NCI-H1694 treated with DMSO at 0.1 percent for 48 hours (cell line): ENCODE results near the gene TAF4.
"Not testable (repeated sequence)": the region's sequence is repeated elsewhere in the genome, so short reads cannot be mapped to it uniquely, and the experiment has no call there.

Experiments used
- DNase-seq: peaks from one replicate; lab custom pipeline; 2025; lab: John Stamatoyannopoulos, UW

Gene TAF4

DNA sequence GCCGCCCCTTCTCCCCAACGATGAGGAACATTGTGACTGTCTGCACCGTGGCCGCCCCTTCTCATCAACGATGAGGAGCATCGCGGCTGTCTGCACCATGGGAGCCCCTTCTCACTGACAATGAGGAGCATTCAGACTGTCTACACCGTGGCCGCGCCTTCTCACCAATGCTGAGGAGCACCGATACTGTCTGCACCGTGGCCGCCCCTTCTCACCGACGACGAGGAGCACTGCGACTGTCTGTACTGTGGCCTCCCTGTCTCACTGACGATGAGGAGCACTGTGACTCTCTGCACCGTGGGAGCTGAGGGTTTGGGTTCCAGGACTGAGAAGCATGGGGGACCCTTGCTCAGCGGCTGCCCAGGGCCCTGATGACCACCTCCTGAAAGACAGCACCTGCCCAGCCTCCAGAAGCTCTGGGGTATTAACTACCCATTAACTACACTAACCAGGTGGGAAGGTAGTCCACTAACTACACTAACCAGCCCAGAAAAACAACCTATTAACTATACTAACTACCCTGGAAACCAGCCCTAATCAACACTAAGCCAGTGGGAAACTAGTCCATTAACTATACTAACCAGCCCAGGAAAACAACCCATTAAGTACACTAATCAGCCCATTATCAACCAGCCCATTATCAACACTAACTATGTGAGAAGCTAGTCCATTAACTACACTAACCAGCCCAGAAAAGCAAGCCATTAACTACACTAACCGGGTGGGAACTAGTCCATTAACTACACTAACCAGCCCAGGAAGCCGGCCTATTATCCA lies 116.9 kb downstream of the TAF4 start:
- no peak for DNase-seq

DNA sequence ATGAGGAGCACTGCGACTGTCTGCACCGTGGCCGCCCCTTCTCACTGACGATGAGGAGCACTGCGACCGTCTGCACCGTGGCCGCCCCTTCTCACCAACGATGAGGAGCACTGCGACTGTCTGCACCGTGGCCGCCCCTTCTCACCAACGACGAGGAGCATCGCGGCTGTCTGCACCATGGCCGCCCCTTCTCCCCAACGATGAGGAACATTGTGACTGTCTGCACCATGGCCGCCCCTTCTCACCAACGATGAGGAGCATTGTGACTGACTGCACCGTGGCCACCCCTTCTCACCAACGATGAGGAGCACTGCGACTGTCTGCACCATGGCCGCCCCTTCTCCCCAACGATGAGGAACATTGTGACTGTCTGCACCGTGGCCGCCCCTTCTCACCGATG lies 117.6 kb downstream of the TAF4 start:
- DNase-seq, result not testable (repeated sequence)

DNA sequence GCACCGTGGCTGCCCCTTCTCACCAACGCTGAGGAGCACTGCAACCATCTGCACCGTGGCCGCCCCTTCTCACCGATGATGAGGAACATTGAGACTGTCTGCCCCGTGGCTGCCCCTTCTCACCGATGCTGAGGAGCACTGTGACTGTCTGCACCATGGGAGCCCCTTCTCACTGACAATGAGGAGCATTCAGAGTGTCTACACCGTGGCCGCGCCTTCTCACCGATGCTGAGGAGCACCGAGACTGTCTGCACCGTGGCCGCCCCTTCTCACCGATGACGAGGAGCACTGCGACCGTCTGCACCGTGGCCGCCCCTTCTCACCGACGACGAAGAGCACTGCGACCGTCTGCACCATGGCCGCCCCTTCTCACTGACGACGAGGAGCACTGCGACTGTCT lies 120.2 kb downstream of the TAF4 start:
- not testable (repeated sequence) for DNase-seq

DNA sequence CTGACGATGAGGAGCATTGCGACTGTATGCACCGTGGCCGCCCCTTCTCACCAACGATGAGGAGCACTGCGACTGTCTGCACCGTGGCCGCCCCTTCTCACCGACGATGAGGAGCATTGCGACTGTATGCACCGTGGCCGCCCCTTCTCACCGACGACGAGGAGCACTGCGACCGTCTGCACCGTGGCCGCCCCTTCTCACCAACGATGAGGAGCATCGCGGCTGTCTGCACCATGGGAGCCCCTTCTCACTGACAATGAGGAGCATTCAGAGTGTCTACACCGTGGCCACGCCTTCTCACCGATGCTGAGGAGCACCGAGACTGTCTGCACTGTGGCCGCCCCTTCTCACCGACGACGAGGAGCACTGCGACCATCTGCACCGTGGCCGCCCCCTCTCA lies 120.7 kb downstream of the TAF4 start:
- DNase-seq, result not testable (repeated sequence)

DNA sequence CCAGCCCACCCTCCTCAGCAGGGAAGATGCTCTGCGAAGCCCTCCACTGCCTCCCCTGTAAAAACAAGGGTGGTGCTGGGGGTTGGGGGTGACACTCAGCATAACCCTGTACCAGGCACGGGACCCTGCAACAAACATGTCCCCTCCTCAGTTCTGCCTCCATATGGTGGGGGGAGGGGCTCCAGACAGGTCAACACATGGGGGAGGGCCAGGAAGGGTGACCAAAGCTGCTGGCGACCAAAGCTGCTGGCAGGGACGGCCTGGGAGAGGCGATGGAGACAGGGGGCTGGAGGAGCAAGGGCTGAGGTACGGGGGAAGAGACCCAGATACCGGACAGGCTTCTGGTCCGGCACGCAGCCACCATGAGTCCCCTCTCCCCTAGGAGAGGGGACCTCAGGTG lies 123.2 kb downstream of the TAF4 start:
- DNase-seq, result no peak

DNA sequence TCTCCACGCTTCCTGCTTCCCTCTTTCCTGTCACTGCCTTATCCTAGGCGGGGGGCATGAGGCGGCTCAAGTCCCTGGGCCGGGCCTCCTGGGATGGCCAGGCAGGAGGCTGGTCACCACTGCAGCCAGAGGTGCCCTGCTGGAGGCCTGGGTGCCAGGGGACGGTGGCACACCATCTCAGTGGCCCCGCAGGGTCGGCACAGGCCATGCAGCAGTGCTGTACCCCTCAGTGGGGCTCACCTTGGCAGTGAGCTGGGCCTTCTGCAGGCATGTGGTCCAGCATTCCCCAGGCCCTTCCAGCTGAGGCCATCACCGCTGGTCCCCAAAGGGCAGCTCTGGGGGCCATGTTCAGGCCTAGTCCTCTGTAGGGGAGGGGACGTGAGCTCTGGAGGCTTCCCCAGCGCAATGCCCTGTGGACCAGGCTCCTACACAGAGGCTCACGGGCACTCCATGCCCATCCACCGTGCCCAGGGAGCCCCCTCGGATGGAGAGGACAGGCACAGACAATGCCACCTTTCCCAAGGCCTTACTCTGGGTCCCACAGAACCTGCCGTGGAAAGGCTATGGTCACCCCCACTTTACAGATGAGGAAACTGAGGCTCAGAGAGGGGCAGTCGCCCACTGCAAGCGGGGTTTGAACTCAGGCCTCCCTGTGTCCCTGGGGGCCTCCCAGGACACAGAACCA lies 123.8 kb downstream of the TAF4 start:
- no peak for DNase-seq

DNA sequence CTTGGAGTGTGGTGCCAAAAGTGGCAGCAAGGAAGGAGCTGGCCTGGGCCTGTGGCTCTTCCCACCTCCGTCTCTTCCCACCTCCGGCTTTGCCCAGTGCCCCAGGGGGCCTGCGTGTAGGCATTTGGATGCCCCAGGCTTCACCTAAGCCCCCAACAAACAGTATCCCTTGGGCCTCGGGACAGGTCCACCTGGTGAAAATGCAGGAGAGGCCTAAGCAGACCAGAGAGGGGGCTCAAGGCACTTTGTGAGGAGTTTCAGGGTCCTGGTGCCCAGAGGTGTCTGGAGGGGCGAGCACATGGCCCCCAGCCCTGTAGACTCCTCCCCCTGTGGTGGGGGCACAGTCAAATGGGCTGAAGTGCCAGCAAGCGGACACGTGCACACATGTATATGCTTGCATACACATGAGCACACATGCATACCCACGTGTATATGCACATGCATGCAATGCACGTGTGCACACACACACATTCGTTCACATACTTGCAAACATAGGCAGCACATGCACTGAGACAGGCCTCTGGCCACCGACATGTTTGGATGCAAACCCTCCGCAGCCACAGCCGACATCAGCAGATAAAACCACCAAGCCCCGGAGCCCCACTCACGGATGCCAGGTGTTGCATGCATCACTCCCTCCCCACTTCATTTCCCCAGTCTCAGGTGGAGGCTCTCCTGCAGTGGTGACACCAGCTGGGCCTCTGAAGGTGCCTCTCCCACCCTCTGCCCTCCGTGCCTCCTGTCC lies 124.5 kb downstream of the TAF4 start:
- DNase-seq, result no peak

DNA sequence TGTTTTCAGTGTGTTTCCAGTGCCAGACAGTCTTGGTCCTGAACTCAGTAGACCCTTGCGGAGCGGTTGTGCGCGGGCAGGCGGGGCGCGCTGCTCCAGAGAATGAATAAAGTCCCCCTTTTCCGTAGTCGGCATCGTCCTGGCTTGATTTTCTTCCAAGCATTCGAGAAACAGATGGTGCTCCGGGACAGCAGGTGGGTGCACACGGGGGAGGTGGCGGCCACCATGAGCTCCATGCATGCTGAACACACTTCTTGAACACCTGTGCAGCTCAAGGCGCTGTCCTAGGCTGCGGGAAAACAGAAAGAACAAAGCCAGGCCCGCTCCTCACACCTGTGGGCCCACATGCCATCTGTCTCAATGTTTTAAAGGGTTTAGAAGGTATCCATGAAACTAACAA lies 125.2 kb downstream of the TAF4 start:
- no peak for DNase-seq

DNA sequence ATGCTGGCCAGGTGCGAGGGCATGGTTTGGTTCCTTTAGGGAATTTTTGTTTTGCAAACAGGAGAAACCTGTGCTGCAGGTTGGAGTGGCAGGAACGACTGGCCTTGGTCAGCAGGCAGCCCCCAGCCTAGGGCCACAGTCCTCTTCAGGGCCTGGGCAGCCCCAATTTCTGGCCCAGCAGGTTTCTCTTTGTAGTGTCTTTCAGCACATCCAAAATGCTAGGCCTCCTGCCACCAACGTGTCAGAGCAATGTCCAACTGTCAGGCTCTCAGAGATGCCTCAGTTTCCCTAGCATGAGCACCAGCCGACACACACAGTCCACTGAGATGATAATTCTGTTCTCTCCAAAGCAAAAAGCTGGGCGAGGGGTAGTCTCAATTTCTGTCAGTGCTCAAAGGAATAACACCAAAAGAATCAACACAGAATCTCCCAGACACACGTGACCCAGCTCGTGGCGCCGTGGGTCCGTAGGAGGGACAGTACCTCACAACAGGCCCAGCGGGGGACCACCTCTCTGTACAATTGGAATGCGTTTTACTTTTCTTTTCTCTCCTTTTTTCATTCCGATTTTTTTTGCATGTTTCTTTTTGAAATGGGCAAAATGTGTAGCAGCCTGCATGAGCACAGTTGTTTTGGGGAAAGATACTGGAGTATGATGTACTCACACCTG lies 125.9 kb downstream of the TAF4 start:
- no peak for DNase-seq

DNA sequence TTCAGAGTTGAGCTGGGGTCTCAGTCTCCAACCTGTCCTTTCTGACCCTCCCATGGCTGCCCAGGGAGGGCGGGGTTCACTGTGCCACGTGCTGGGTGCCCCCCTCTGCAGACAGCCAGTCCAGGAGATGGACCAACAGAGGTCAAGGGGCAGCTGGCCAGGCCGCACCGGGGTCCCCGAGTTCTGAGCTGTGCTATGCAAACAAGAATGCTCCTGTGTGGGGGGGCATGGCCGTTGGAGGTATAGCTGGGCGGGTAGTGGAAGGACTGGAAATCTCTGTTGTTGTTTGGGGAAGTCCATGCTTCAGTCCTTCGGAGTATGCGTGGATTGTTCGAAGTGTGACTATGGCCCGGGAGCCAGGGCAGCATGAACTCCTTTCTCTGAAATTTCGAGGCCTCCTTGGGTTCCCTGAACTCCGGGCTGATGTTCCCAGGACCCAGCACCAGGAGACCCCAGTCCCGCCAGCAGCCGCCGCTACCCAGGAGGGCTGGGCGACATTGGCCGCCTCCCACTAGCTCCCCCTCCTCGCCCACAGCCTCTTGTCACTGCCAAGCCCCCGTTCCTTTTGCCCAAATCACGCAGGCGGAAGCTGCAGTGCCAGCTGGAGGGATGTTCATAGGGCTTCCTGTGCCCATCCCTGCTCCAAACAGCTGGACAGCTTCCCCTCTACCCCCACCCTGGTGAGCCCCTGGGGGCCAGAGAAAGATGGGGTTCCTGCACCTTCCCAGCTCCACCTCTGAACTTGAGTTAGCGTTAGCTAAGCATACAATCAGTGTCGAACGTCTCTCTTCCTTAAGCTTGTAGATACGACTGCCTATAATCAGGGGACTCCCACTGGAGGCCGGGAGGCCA lies 126.6 kb downstream of the TAF4 start:
- no peak for DNase-seq

DNA sequence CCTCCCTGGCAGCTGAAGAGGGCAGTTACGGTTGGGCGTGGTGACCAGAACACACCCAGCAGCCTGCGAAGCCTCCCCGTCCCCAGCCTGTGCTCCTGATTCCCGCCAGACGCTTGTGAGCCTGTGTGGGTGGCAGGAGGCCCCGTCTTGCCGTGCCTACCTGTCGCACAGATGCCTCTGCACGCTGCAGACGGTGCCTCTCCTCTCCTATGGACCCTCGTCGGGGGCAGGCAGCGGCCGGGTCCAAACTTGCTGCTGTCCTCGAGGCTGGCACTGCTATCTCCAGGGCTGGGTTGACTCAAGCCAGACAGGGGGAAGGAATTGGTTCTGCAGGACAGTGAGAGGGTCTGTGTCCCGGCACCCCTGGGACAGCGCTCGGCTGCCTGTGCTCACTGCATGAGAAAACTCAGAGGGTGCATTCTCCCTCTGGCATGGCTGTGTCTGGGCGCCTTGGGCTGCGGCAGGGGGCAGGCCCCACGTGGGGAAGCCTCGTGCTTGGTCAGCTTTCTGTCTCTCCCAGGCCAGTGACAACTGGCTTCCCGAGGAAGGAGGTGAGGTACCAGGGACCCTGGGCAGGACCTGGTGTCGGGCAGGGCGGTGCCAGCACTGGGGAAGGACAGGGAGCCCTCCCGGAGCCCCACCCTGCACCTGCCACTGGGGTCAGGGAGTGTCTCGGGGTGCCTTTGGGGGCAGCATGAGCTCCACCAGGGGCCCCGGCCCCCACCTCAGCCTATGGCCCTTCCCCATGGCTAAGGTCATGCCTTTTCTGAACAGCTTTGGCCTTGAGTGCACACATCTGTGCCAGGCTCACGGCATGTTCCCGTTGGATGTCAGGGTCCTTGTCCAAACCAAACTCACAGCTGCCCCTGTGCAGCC lies 127.5 kb downstream of the TAF4 start:
- no peak for DNase-seq

DNA sequence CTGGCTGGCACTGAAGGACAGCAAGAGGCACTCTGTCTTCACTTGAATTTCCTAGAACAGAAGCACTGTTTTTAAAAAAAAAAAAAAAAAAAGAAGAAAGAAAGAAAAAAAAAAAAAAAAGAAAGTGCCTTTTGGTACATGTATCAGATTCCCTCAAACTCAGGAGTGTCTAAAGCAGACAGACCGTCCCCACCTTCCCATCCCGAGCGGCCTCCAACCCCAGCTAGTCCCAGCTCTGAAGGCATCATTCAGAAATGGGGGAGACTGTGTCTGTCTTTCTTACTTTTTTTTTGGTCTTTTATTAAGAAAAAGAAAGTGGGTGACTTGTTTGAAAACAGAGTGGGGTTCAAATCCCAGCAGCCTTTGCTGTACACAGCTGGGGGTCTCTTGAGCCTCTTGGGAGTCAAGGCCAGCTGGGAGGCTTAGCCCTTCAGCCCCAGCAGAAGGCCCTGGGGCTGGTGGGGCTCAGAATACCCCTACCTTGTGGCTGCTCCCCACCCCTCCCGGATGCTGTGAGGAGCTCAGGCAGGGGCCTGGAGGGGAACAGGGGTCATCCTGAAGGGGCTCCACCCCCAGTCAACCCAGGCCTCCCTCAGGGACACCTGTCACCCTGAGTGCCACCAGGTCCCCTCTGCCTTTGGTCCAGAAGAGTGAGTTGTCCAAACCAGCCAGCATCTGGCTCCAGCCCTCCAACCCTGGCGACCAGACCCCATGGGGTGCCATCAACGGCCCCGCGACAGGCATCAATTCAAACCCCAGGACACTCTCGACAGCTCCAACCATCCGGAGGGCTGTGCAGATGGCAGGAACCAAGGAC lies 128.3 kb downstream of the TAF4 start:
- no peak for DNase-seq

DNA sequence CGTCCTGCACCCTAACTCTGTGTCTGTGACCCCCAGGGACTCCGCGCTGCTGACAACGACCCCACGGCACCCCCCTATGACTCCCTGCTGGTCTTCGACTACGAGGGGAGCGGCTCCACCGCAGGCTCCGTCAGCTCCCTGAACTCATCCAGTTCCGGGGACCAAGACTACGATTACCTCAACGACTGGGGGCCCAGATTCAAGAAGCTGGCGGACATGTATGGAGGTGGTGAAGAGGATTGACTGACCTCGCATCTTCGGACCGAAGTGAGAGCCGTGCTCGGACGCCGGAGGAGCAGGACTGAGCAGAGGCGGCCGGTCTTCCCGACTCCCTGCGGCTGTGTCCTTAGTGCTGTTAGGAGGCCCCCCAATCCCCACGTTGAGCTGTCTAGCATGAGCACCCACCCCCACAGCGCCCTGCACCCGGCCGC lies 129.0 kb downstream of the TAF4 start:
- no peak for DNase-seq

DNA sequence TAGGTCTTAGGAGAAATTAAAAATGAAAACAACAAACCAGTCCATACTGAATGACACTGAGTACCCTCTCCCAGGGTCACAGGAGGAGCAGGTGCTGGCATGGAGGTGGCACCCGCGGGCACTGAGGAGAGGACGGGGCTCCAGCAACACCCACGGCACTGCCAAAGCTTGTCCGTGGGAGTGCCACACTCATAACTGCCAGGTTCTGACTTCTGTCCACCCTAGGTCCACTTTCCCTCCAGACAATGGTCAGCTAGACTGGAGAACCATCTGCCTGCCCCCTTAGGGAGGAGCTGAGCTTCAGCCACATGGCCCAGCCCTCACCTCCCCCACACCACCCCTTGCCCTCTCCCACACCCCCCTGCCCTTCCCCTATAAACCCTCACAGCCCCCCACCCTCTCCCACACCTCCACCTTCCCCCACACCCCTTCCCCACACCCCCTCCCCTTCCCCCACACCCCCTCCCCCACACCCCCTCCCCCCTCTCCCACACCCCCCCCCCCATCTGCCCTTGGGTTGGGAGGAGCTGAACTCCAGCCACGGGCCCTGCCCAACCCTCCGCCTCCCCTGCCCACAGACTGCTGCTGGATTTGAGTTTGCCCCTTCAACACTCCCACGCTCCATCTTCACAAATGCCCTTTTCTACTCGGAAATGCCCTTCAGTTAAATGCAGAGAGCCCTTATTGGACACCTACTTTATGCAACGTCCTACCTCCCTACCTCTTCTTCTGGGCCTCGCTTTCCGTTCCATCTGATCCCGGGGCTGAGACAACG lies 129.6 kb downstream of the TAF4 start:
- DNase-seq, result no peak

DNA sequence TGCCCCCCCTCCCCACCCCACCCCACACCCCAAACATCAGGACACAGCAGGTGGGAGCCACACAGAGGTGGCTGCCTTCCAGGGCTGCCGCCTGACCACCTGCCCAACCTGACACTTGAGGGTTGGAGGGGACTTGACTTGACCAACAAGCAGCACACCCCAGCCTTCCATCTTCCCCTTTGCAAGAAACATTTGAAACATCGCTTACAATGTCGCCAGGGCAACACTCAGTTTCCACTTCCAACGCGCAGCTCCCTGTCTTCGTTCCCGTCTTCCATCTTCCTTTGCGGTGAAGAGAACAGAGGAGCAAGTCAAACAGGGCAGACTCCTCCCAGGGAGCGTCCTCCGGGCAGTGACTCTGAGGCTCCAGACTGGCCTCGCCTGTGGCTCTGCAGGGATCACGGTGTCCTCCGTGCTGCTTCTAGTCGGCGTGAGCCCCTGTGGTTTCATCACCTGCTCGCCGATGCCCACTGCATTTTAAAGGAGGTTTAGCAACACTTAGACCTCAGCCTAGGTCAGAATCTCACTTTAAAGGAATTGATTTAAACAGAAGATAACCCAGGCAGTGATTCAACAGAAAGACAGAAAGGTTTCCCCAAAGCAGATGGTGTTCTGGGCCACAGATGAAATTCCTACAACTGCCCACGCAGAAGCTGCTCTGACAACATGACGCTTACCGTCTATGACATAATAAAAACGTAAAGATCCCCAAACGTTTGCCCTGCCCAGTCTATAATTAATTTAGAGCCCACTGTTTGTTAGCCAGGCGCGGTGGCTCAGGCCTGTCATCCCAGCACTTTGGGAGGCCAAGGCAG lies 130.8 kb downstream of the TAF4 start:
- no peak for DNase-seq

DNA sequence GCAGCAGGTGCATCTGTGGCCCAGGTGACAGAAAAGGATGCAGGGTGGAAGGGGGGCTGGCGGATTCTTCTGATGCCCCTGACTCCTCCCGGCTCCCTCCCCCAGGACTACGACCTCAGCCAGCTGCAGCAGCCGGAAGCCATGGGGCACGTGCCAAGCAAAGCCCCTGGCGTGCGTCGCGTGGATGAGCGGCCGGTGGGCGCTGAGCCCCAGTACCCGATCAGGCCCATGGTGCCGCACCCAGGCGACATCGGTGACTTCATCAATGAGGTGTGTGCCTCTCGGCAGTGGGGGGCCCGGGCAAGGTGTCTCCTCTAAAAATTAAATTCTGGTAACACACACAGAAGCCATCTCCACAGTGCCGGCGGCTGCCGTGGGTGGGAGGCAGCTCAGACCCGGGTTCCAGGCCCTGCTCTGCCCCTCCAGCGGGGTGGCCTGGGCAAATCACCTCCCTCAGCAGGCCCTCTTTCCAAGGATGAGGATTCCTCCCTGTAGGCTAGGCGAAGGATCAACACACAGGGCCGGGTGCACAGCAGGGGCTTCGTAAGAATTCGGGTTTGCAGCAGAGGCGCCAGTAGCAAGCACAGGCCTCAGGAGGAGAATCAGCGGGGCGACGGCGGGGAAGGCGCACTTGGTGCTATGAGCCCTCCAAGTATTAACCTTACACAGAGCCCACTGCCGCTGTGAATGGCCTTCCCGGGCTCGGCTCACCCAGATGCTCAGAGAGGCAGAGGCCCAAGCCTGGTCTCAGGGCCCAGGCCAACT lies 131.5 kb downstream of the TAF4 start:
- no peak for DNase-seq

DNA sequence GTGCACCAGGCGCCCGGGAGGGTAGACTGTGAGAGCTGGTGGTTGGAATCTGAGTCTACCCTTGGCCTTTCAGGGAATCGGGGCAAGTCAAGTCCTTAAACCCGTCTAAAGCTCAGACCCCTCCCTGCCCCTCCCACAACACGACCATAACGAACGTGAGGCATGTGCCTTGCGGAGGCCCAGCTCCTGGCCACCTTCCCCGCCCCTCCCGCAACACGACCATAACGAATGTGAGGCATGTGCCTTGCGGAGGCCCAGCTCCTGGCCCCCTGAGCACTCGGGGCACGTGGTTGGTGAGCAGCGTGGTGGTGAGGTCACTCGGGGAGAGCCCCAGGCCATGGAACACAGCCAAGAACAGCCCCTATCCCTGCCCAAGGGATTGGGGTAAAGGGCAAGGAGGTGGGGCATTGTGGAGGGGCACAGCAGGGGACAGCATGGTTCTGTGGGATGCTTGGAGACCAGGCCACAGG lies 132.2 kb downstream of the TAF4 start:
- no peak for DNase-seq
